ENCODE data around the gene PIGU. TPM values are rescaled to one million over a fixed set of nuclear protein-coding genes. Genes with fewer than 3 reads are reported as not detected.

PIGU gene
- total and polyA plus RNA-seq, 7 donors: 6.6 to 26.8 (median 11.1) TPM

- Histone ChIP-seq H3K4me3 (no peak overlapping the region), H3K27me3 (no peaks in the 10 kb centered on the region), H3K36me3 (peaks cover 23 to 99% (median 65%) of the 10 kb centered on the region in 4 donors), H3K9me3 (no peaks in the 10 kb centered on the region), H3K4me1 (no peaks in the 10 kb centered on the region), H3K27ac (no peak overlapping the region)
- intact Hi-C loops (cut with DNase I): no loop called here
- peak; percentile 68 for DNase-seq
- 67 to 79% methylated on average over 10 of the region's 10 CpGs for WGBS, 2 donors
- no peak for TF ChIP-seq EP300 (IDR thresholded peaks at IDR 0.05)
- no peak for TF ChIP-seq POLR2A (IDR thresholded peaks at IDR 0.05)
- TF ChIP-seq, protein P1, sequence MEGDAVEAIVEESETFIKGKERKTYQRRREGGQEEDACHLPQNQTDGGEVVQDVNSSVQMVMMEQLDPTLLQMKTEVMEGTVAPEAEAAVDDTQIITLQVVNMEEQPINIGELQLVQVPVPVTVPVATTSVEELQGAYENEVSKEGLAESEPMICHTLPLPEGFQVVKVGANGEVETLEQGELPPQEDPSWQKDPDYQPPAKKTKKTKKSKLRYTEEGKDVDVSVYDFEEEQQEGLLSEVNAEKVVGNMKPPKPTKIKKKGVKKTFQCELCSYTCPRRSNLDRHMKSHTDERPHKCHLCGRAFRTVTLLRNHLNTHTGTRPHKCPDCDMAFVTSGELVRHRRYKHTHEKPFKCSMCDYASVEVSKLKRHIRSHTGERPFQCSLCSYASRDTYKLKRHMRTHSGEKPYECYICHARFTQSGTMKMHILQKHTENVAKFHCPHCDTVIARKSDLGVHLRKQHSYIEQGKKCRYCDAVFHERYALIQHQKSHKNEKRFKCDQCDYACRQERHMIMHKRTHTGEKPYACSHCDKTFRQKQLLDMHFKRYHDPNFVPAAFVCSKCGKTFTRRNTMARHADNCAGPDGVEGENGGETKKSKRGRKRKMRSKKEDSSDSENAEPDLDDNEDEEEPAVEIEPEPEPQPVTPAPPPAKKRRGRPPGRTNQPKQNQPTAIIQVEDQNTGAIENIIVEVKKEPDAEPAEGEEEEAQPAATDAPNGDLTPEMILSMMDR (IDR thresholded peaks at IDR 0.05): peak in 3 of 4 experiments; percentile 8 to 24 (median 16)
- TF ChIP-seq POLR2AphosphoS5 (IDR thresholded peaks at IDR 0.05): no peak
These were observed 140.0 kb downstream of the PIGU start for GRCh38 chr20:34536798-34537394.

DNA sequence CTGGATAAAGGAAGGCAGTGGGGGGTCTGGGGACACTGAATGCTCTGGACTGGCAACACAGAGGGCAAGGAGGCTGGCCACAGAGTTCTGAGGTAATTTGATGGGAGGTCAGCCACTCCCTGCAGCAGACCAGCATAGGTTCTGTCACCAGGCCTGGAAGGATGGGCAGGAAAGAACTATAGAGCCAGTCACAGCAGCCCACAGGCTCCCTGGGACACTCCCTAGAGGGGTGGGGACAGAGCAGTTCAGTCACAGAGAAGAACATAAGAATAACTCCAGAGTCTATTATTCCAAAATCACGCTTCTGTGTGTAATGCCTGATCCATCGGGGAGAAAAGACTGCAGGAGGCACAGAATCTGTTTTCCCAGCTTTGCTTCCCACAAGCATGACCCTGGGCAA lies 141.0 kb downstream of the PIGU start:
- no peak for TF ChIP-seq EP300 (IDR thresholded peaks at IDR 0.05)
- TF ChIP-seq POLR2A (IDR thresholded peaks at IDR 0.05): no peak
- TF ChIP-seq, protein P1 (IDR thresholded peaks at IDR 0.05): no peak
- no peak for TF ChIP-seq POLR2AphosphoS5 (IDR thresholded peaks at IDR 0.05)
- no peak overlapping the region for H3K4me3 ChIP-seq
- peaks cover 23 to 93% (median 58%) of the 10 kb centered on the region in 4 donors for H3K36me3 ChIP-seq
- DNase-seq: peak; percentile 8
- H3K27ac ChIP-seq: no peak overlapping the region
- 93 to 97% methylated on average over 2 of the region's 2 CpGs for WGBS, 2 donors
- intact Hi-C loops (cut with DNase I): no loop called here
- no peaks in the 10 kb centered on the region for H3K27me3 ChIP-seq
- H3K9me3 ChIP-seq: no peaks in the 10 kb centered on the region
- H3K4me1 ChIP-seq: peaks cover 0 to 2% (median 0%) of the 10 kb centered on the region in 4 donors

GRCh38 chr20:34535301-34535840 lies 141.5 kb downstream of the PIGU start:
- peaks cover 23 to 93% (median 55%) of the 10 kb centered on the region in 4 donors for H3K36me3 ChIP-seq
- no peak overlapping the region for H3K4me3 ChIP-seq
- H3K4me1 ChIP-seq: peaks cover 0 to 5% (median 0%) of the 10 kb centered on the region in 4 donors
- H3K9me3 ChIP-seq: no peaks in the 10 kb centered on the region
- intact Hi-C loops (cut with DNase I): no loop called here
- WGBS, 2 donors: 95 to 96% methylated on average over 15 of the region's 15 CpGs
- peak; percentile 26 for DNase-seq
- no peak for TF ChIP-seq POLR2AphosphoS5 (IDR thresholded peaks at IDR 0.05)
- no peaks in the 10 kb centered on the region for H3K27me3 ChIP-seq
- H3K27ac ChIP-seq: no peak overlapping the region

GRCh38 chr20:34534391-34535165 lies 142.3 kb downstream of the PIGU start:
- TF ChIP-seq POLR2A (IDR thresholded peaks at IDR 0.05): no peak
- TF ChIP-seq, protein P1 (IDR thresholded peaks at IDR 0.05): no peak
- TF ChIP-seq POLR2AphosphoS5 (IDR thresholded peaks at IDR 0.05): no peak
- TF ChIP-seq EP300 (IDR thresholded peaks at IDR 0.05): no peak
- intact Hi-C loops (cut with DNase I): no loop called here
- 95% methylated on average over 15 of the region's 15 CpGs for WGBS, 2 donors
- Histone ChIP-seq H3K27ac (no peak overlapping the region), H3K4me3 (no peak overlapping the region), H3K36me3 (peaks cover 23 to 93% (median 51%) of the 10 kb centered on the region in 4 donors), H3K4me1 (peaks cover 0 to 10% (median 7%) of the 10 kb centered on the region in 4 donors), H3K9me3 (no peaks in the 10 kb centered on the region), H3K27me3 (no peaks in the 10 kb centered on the region)
- DNase-seq: peak; percentile 52

- no peaks in the 10 kb centered on the region for H3K27me3 ChIP-seq
- H3K9me3 ChIP-seq: no peaks in the 10 kb centered on the region
- peaks cover 0 to 22% (median 21%) of the 10 kb centered on the region in 4 donors for H3K4me1 ChIP-seq
- intact Hi-C loops (cut with DNase I): no loop called here
- no peak overlapping the region for H3K27ac ChIP-seq
- H3K36me3 ChIP-seq: peaks cover 23 to 89% (median 59%) of the 10 kb centered on the region in 4 donors
- WGBS, 2 donors: 94 to 96% methylated on average over 7 of the region's 7 CpGs
- TF ChIP-seq, protein P1 (IDR thresholded peaks at IDR 0.05): no peak
- TF ChIP-seq POLR2AphosphoS5 (IDR thresholded peaks at IDR 0.05) (no peak), POLR2A (IDR thresholded peaks at IDR 0.05) (no peak), EP300 (IDR thresholded peaks at IDR 0.05) (no peak)
- no peak overlapping the region for H3K4me3 ChIP-seq
- peak; percentile 37 for DNase-seq
These were observed 144.1 kb downstream of the PIGU start for GRCh38 chr20:34532756-34533155.
